HepG2 (cell line): Measurements from ENCODE around the gene UVSSA. TPM values are rescaled to one million over a fixed set of nuclear protein-coding genes. Genes with fewer than 3 reads are reported as not detected.

Experiments used
- ATAC-seq: fragments of 200-7000 bp; cut with Tn5 transposase; 3 replicates; pipeline ENCODE4 v1.9.1; 2020; ENCODE audit warnings: mild to moderate bottlenecking, moderate library complexity
- BruUV-seq: library from RNA; stranded (reverse); fragments of 400-500 nt; replicated peaks from 2 replicates; lab custom pipeline; 2021; lab: Mats Ljungman, UMichigan
- CTCF ChIA-PET: fragments of 300-600 bp; formaldehyde crosslinking; extraction: SDS; loops from one replicate; lab custom pipeline; 2021; ENCODE audit warnings: low total read pairs, inconsistent platforms, low intra/inter-chr PET ratio; lab: Yijun Ruan, JAX
- POLR2A ChIA-PET: fragments of 350-600 bp; sonication (Branson Sonifier 250); formaldehyde crosslinking; loops from one replicate; lab custom pipeline; 2020; ENCODE audit warnings: antibody characterized with exemption, inconsistent platforms; lab: Yijun Ruan, JAX
- DNase-seq: peaks from one replicate; pipeline ENCODE4 v3.0.0-alpha.2; 2015; ENCODE audit warnings: low spot score
- FAIRE-seq: peaks from 3 replicates; lab custom pipeline; 2011; peaks lifted over from hg19 to GRCh38; lab: Jason Lieb, UNC
- H2AFZ ChIP-seq: one replicate; pipeline ENCODE4 v1.6.1; 2011; ENCODE audit warnings: low read length, inconsistent platforms
- H3K27ac ChIP-seq: fragments of 300-600 bp; 3 replicates; pipeline ENCODE4 v1.8.0; 2011; ENCODE audit warnings: mixed run types, mild to moderate bottlenecking, mixed read lengths, low read length, inconsistent platforms; ENCODE audit not compliant: insufficient read depth; ENCODE audit errors: extremely low read length
- H3K27me3 ChIP-seq, 2 experiments: fragments of 200-600 bp in 1 of 2; 2 replicates in 1 of 2; 3 replicates in 1 of 2; pipeline versions ENCODE4 v1.6.0 to v1.8.0; 2011; ENCODE audit warnings: low read length in 2 of 2, mild to moderate bottlenecking in 2 of 2, moderate library complexity in 2 of 2, inconsistent platforms in 1 of 2; ENCODE audit not compliant: insufficient read depth in 2 of 2, control insufficient read depth in 1 of 2
- H3K36me3 ChIP-seq, 2 experiments: fragments of 200-600 bp in 1 of 2; replicated peaks in 1 of 2; 2 replicates in 1 of 2; 3 replicates in 1 of 2; pipeline versions ENCODE4 v1.5.1 to v1.8.0; 2011; ENCODE audit warnings: low read length in 2 of 2, inconsistent platforms in 1 of 2; ENCODE audit not compliant: insufficient read depth in 2 of 2, control insufficient read depth in 1 of 2
- H3K4me1 ChIP-seq: 2 replicates; pipeline ENCODE4 v1.5.1; 2012; ENCODE audit warnings: low read length, inconsistent platforms; ENCODE audit not compliant: insufficient read depth
- H3K4me2 ChIP-seq: 2 replicates; pipeline ENCODE4 v1.6.0; 2011; ENCODE audit warnings: low read depth, low read length, inconsistent platforms
- H3K4me3 ChIP-seq, 3 experiments: fragments of 200-600 bp in 1 of 3; sonication (generic), shearing (Covaris generic) in 1 of 3; replicated peaks in 1 of 3; 2 replicates each; pipeline ENCODE4 v1.5.1; 2011 to 2016; ENCODE audit warnings: low read length in 3 of 3, inconsistent platforms in 2 of 3, low read depth in 2 of 3, mild to moderate bottlenecking in 2 of 3, control low read depth in 1 of 3, mixed read lengths in 1 of 3; ENCODE audit not compliant: insufficient read depth in 1 of 3
- H3K79me2 ChIP-seq: one replicate; pipeline ENCODE4 v1.6.1; 2011; ENCODE audit warnings: low read length, inconsistent platforms; ENCODE audit not compliant: insufficient read depth
- H3K9ac ChIP-seq: 2 replicates; pipeline ENCODE4 v1.6.0; 2011; ENCODE audit warnings: mild to moderate bottlenecking, low read depth, low read length, inconsistent platforms; ENCODE audit not compliant: insufficient read depth
- H3K9me3 ChIP-seq: 2 replicates; pipeline ENCODE4 v1.5.1; 2012; ENCODE audit warnings: mild to moderate bottlenecking, low read length
- H4K20me1 ChIP-seq: 2 replicates; pipeline ENCODE4 v1.6.0; 2011; ENCODE audit warnings: inconsistent platforms, mild to moderate bottlenecking, low read length, moderate library complexity; ENCODE audit not compliant: insufficient read depth
- GTF2F1 ChIP-seq: fragments of 150-350 bp; IDR thresholded peaks from 2 replicates; pipeline ENCODE4 v1.6.1; 2014; ENCODE audit warnings: low read length
- KDM5B ChIP-seq: sonication (generic); formaldehyde crosslinking; IDR thresholded peaks from 2 replicates; pipeline ENCODE4 v1.4.0; 2020; ENCODE audit warnings: missing genetic modification reagents, mild to moderate bottlenecking, borderline replicate concordance
- NR2F2 ChIP-seq: IDR thresholded peaks from 2 replicates; pipeline ENCODE4 v1.6.1; 2012; ENCODE audit warnings: low read depth, inconsistent platforms, borderline replicate concordance
- SAFB2 ChIP-seq: sonication (generic); formaldehyde crosslinking; IDR thresholded peaks from 2 replicates; pipeline ENCODE4 v1.5.1; 2020; ENCODE audit warnings: missing genetic modification reagents, low read depth, mild to moderate bottlenecking, borderline replicate concordance
- TAF15 ChIP-seq: fragments of 200-400 bp; formaldehyde crosslinking; IDR thresholded peaks from one replicate; pipeline ENCODE4 v1.6.1; 2018; ENCODE audit warnings: mild to moderate bottlenecking, low read depth, low read length; ENCODE audit not compliant: poor library complexity, severe bottlenecking
- ZFP1 ChIP-seq: IDR thresholded peaks from 2 replicates; pipeline ENCODE4 v1.6.1; 2016
- ZNF337 ChIP-seq: sonication (generic); formaldehyde crosslinking; IDR thresholded peaks from 2 replicates; pipeline ENCODE4 v1.5.1; 2020; ENCODE audit warnings: missing genetic modification reagents, low read depth, mild to moderate bottlenecking, borderline replicate concordance
- WGBS: methylation state at CpG from one replicate; pipeline ENCODE4 v1.1.6; 2017; ENCODE audit warnings: low lambda C conversion rate; 5-methylcytosine and 5-hydroxymethylcytosine counted together
- in situ Hi-C: cut with HindIII; loops from 2 replicates; pipeline ENCODE4 v1.10.0; 2017; ENCODE audit warnings: low pct_unique_long_range_greater_than_20kb; ENCODE audit not compliant: extremely low pct_ligation_motif_present
- intact Hi-C: fragments of 100-400 bp; cut with micrococcal nuclease; formaldehyde crosslinking; loops from one replicate; pipeline ENCODE4 v1.10.0; 2022; ENCODE audit not compliant: unreplicated experiment
- polyA plus RNA-seq, 8 experiments: library from polyadenylated mRNA; depleted of rRNA in 3 of 8; stranded (reverse) in 7 of 8; unstranded in 1 of 8; fragments of >200 nt; fragmentation: Illumina TruSeq in 4 of 8; extraction: Trizol in 4 of 8; gene quantifications; 2 replicates each; pipeline versions ENCODE4 v1.2.1 to v1.2.3, GENCODE V29; 2011 to 2016; ENCODE audit warnings: low read depth in 4 of 8, missing spikeins in 1 of 8, mixed read lengths in 1 of 8; ENCODE audit not compliant: insufficient read depth in 1 of 8
- total RNA-seq, 5 experiments: library from RNA; depleted of rRNA; stranded (reverse); fragments of >200 nt; fragmentation: Illumina TruSeq; extraction: Trizol; gene quantifications; 2 replicates each; pipeline ENCODE4 v1.2.3, GENCODE V29; 2016; ENCODE audit warnings: low read depth in 1 of 5
- TF ChIP-seq, protein P1 (sequence below): sonication (generic); formaldehyde crosslinking; IDR thresholded peaks from 2 replicates; pipeline ENCODE4 v1.9.0; 2021; ENCODE audit warnings: mild to moderate bottlenecking, missing genetic modification reagents
- TF ChIP-seq, protein P2 (sequence below): sonication (generic); formaldehyde crosslinking; IDR thresholded peaks from 2 replicates; pipeline ENCODE4 v1.5.0; 2020; ENCODE audit warnings: missing genetic modification reagents

The UVSSA gene
- total and polyA plus RNA-seq, 2 of the 13 experiments (the other 11 are each of a cell fraction or from before 2014, with no cell fraction given) = 4.6 to 8.4 TPM

DNA sequence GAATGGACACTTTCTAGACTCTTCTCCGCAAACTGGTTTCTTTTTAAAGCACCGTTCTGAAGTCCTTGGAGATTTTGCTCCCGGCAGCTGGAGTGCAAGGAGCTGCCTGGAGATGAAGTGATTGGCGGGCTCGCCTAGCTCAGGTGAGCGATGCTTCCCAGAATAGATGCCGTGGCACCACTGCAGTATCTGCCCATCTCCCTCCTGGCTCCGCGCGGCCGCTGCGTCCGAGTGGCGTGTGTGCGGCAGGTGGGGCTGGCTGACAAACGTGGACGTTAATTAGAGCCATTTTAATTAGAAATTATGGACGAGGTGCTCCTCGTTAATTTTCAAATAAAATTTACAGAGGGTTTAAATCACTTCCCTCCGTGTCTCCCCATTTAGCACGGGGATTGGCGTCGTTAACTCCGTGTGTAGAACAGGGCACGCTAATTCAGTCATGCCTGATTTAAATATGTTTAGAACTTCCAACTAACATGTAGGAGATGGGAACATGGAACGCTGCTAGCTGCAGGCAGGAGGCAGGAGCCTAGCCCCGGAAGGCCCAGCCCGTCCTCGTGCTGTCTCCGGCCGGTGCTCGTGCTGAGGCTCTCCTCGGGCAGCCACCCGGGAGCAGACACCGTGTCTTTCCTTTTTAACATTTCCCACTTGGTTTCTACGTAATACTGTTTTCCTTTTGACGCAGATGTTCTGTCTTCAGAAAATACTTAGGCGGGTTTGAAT lies 11.6 kb downstream of the UVSSA start:
- H3K27ac ChIP-seq = no peak overlapping the region
- peaks cover 3 to 13% of the 10 kb centered on the region in 2 experiments; a peak in 4 of 5 replicates for H3K36me3 ChIP-seq
- no peaks in the 10 kb centered on the region for H3K27me3 ChIP-seq
- in situ Hi-C loops = loop anchor here (10.0 kb wide), 1 partner anchor 156 kb away; no protein-coding TSS in a partner anchor
- H3K4me3 ChIP-seq = no peak overlapping the region
- WGBS = 98% methylated on average over 38 of the region's 38 CpGs
- peaks cover 16% of the 10 kb centered on the region for H3K4me1 ChIP-seq
- H4K20me1 ChIP-seq = 0 out of 2 replicates have a peak, but pooled peaks cover 3% of the 10 kb centered on the region
- no peak overlapping the region for H3K4me2 ChIP-seq
- no TSS peak for BruUV-seq
- H3K9me3 ChIP-seq = no peaks in the 10 kb centered on the region
- CTCF ChIA-PET = no interaction called here
- no peak overlapping the region for H2AFZ ChIP-seq
- intact Hi-C loops = loop anchor here (5.0 kb wide), 1 partner anchor 154 kb away; no protein-coding TSS in a partner anchor
- POLR2A ChIA-PET = no interaction called here
- FAIRE-seq (no peak), DNase-seq (no peak), ATAC-seq (no peak)
- no peak overlapping the region for H3K9ac ChIP-seq
- H3K79me2 ChIP-seq = no peaks in the 10 kb centered on the region
- TF ChIP-seq NR2F2 = no peak

DNA sequence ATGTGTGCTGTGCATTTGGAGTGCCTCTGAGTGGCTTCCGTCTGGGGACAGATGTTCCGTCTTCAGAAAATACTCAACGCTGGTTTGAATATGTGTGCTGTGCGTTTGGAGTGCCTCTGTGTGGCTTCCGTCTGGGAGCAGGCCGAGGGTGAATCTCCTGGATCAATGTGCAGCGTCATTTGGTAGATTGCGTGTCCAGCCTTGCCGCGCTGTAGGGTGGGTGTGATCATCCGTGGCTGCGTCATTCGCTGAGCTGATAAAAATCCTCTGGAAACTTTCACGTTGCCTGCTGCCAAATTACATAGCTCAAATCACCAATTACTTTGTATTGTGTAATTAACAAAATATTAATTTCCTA lies 12.1 kb downstream of the UVSSA start:
- FAIRE-seq (no peak), DNase-seq (no peak), ATAC-seq (no peak)
- 96% methylated on average over 14 of the region's 14 CpGs for WGBS
- no peak overlapping the region for H3K4me3 ChIP-seq
- no peaks in the 10 kb centered on the region for H3K27me3 ChIP-seq
- no TSS peak for BruUV-seq
- peaks cover 16% of the 10 kb centered on the region for H3K4me1 ChIP-seq
- no peak overlapping the region for H3K9ac ChIP-seq
- peaks cover 3 to 13% of the 10 kb centered on the region in 2 experiments; a peak in 3 of 5 replicates for H3K36me3 ChIP-seq
- H2AFZ ChIP-seq = no peak overlapping the region
- H3K27ac ChIP-seq = no peak overlapping the region
- 0 out of 2 replicates have a peak, but pooled peaks cover 3% of the 10 kb centered on the region for H4K20me1 ChIP-seq
- CTCF ChIA-PET = no interaction called here
- H3K4me2 ChIP-seq = no peak overlapping the region
- intact Hi-C loops (loop anchor here (5.0 kb wide), 1 partner anchor 153 kb away; no protein-coding TSS in a partner anchor), in situ Hi-C loops (loop anchor here (10.0 kb wide), 1 partner anchor 156 kb away; no protein-coding TSS in a partner anchor)
- POLR2A ChIA-PET = interaction anchor here (2.0 kb wide), 1 partner anchor 12 kb away, joined by 10 read pairs; the partner anchor contains the start of gene UVSSA
- no peaks in the 10 kb centered on the region for H3K79me2 ChIP-seq
- H3K9me3 ChIP-seq = no peaks in the 10 kb centered on the region
- no peak for TF ChIP-seq KDM5B
- no peak for TF ChIP-seq TAF15
- TF ChIP-seq, protein P1, sequence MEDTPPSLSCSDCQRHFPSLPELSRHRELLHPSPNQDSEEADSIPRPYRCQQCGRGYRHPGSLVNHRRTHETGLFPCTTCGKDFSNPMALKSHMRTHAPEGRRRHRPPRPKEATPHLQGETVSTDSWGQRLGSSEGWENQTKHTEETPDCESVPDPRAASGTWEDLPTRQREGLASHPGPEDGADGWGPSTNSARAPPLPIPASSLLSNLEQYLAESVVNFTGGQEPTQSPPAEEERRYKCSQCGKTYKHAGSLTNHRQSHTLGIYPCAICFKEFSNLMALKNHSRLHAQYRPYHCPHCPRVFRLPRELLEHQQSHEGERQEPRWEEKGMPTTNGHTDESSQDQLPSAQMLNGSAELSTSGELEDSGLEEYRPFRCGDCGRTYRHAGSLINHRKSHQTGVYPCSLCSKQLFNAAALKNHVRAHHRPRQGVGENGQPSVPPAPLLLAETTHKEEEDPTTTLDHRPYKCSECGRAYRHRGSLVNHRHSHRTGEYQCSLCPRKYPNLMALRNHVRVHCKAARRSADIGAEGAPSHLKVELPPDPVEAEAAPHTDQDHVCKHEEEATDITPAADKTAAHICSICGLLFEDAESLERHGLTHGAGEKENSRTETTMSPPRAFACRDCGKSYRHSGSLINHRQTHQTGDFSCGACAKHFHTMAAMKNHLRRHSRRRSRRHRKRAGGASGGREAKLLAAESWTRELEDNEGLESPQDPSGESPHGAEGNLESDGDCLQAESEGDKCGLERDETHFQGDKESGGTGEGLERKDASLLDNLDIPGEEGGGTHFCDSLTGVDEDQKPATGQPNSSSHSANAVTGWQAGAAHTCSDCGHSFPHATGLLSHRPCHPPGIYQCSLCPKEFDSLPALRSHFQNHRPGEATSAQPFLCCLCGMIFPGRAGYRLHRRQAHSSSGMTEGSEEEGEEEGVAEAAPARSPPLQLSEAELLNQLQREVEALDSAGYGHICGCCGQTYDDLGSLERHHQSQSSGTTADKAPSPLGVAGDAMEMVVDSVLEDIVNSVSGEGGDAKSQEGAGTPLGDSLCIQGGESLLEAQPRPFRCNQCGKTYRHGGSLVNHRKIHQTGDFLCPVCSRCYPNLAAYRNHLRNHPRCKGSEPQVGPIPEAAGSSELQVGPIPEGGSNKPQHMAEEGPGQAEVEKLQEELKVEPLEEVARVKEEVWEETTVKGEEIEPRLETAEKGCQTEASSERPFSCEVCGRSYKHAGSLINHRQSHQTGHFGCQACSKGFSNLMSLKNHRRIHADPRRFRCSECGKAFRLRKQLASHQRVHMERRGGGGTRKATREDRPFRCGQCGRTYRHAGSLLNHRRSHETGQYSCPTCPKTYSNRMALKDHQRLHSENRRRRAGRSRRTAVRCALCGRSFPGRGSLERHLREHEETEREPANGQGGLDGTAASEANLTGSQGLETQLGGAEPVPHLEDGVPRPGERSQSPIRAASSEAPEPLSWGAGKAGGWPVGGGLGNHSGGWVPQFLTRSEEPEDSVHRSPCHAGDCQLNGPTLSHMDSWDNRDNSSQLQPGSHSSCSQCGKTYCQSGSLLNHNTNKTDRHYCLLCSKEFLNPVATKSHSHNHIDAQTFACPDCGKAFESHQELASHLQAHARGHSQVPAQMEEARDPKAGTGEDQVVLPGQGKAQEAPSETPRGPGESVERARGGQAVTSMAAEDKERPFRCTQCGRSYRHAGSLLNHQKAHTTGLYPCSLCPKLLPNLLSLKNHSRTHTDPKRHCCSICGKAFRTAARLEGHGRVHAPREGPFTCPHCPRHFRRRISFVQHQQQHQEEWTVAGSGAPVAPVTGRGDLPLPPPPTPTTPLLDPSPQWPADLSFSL (CRISPR knock-in tag) = no peak
- TF ChIP-seq SAFB2 (CRISPR knock-in tag) = no peak
- no peak for TF ChIP-seq ZFP1 (CRISPR knock-in tag)
- no peak for TF ChIP-seq ZNF337 (CRISPR knock-in tag)
- TF ChIP-seq GTF2F1 = no peak
- TF ChIP-seq, protein P2, sequence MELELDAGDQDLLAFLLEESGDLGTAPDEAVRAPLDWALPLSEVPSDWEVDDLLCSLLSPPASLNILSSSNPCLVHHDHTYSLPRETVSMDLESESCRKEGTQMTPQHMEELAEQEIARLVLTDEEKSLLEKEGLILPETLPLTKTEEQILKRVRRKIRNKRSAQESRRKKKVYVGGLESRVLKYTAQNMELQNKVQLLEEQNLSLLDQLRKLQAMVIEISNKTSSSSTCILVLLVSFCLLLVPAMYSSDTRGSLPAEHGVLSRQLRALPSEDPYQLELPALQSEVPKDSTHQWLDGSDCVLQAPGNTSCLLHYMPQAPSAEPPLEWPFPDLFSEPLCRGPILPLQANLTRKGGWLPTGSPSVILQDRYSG (CRISPR knock-in tag) = no peak
